ENCODE measurements around the gene ANO7.

The ANO7 gene

DNA sequence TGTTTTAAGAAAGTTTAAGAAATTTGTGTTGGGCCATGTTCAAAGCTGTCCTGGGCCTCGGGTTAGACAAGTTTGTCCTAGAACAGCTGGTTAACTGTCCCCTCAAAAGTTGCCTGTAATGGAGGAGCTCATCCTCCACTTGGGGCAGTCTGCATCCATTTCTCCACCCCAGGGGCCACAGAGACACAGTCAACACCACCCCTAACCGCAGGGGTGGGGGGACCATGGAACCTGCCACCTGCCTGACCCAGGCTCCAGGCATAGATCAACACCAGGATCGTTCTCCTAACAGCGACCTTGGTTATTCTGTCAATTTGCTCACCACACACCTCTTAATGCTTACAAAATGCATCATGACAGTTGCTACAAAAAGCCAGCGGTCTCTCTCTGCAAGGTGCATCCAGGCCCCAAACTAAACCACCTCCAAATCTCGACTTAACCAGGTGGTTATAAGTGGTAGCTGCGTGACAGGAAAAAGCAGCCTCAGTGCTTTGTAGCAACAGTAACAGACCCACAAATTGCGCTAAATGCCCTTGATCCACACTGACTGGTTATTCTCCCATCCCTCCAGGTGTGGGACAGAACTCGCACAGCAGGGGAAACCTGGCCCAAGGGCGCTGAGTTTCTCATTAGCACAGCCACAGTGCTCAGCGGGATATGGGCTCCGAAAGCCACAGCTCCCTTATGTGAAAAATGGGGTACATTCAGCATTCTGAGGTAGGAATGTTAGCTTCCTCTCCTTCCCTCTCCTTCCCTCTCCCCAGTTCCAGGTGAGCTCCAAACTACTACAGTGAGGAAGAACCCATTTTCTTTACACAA is 79.0 kb downstream of the ANO7 start:
- TF ChIP-seq, protein P1, sequence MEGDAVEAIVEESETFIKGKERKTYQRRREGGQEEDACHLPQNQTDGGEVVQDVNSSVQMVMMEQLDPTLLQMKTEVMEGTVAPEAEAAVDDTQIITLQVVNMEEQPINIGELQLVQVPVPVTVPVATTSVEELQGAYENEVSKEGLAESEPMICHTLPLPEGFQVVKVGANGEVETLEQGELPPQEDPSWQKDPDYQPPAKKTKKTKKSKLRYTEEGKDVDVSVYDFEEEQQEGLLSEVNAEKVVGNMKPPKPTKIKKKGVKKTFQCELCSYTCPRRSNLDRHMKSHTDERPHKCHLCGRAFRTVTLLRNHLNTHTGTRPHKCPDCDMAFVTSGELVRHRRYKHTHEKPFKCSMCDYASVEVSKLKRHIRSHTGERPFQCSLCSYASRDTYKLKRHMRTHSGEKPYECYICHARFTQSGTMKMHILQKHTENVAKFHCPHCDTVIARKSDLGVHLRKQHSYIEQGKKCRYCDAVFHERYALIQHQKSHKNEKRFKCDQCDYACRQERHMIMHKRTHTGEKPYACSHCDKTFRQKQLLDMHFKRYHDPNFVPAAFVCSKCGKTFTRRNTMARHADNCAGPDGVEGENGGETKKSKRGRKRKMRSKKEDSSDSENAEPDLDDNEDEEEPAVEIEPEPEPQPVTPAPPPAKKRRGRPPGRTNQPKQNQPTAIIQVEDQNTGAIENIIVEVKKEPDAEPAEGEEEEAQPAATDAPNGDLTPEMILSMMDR (IDR thresholded peaks at IDR 0.05; ENCODE audit: extremely low read depth, insufficient read depth, missing control alignments) = no peak
- in situ Hi-C loops (cut with MboI; ENCODE audit: low pct_unique_long_range_greater_than_20kb, low sequenced_read_pairs, unreplicated experiment) = no loop called here
- DNase-seq (ENCODE audit: low spot score) = no peak

DNA sequence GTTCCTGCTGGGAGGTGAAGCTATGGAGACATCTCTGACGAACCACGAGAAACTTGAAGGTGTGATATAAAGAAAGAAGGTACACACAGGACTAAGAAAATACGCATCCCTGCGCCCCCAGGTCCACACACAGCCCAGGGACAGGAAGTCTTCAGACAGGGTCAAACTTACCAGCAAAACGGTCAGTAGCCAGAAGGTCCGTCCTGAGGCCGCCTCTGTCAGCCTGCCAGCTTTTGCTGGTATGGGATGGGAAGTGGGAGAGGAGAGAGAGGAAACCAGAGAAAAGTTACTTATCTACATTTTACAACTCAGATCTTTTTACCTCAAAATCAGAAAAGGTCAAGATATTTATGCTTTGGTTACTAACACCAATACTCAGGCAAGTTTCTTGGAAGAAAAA is 79.8 kb downstream of the ANO7 start:
- TF ChIP-seq, protein P1 (IDR thresholded peaks at IDR 0.05; ENCODE audit: extremely low read depth, insufficient read depth, missing control alignments) = no peak
- in situ Hi-C loops (cut with MboI; ENCODE audit: low pct_unique_long_range_greater_than_20kb, low sequenced_read_pairs, unreplicated experiment) = no loop called here

DNA sequence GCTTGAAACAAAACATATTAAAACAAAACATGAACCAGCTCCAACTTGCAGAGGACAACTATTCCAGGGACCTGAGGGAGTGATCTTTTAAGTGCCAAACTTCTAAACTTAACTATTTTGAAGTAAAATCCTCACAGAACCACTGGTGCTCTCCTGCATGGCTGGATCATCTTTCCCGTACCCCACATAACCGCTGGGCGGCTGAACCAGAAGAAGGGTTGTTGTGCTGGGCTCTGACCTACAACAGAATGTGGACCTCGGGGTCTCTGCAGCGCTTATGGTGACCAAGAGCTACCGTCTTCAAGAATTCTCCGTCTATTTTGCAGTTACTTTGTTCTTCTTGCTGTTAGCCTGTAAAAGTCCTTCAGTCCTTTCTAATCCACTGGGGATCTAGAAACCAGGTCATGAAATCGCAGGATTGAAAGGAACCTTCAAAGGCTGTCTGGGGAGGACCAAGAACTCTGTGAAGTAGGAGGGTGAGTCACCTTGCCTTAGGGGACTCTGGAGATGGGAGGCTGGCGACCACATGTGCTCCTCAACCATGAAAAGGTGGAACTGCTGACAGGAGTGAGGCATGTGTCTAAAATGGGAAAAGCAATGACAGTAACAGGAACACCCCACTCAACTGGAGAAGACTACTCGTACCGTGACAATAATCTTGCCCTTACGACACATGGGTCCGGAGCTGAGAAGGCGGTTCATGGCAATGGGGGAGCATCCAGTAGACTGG is 80.4 kb downstream of the ANO7 start:
- TF ChIP-seq, protein P1 (IDR thresholded peaks at IDR 0.05; ENCODE audit: extremely low read depth, insufficient read depth, missing control alignments) = no peak
- DNase-seq (ENCODE audit: low spot score) = no peak
- in situ Hi-C loops (cut with MboI; ENCODE audit: low pct_unique_long_range_greater_than_20kb, low sequenced_read_pairs, unreplicated experiment) = no loop called here

More for the DNA sequence above, 79.8 kb downstream of the ANO7 start:
- no peak for DNase-seq (ENCODE audit: low spot score)

DNA sequence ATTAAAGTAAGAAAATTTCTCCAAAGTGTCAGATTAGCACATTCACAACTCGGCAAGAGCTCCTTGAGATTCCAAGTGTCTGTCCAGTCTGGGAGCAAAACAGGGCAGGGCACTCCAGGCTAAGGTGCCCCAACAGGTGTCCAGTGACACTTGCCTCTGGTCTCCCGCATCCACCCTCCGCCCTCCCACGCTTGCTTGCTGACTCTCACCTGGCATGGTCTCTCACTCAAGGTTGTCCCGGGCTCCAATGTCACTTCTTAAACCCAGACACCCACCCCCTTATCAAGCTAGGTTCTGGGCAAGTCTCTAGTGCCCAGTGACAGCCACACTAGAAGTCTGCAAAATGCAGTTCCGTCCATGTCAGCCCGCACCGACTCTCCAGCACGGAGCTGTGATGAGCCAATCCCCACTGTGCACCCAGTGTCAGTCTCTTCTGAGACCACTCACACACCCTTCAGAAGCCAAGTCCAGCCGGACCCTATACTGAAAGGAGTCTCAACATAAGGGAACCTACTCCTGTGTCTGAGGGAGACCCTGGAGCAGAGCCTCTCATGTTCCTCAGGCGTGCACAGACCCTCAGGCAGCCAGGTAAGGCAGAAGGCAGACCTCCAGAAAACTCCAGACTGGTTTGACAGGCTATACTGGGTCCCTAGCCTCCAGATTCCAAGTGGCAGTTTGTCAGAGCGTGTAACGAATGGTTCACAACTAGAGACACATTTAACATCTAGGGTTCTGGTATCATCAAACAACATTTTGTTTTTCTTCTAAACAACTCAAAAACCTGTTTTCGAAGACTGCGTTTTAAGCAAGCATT is 81.4 kb downstream of the ANO7 start:
- in situ Hi-C loops (cut with MboI; ENCODE audit: low pct_unique_long_range_greater_than_20kb, low sequenced_read_pairs, unreplicated experiment) = no loop called here
- TF ChIP-seq, protein P1 (IDR thresholded peaks at IDR 0.05; ENCODE audit: extremely low read depth, insufficient read depth, missing control alignments) = no peak

DNA sequence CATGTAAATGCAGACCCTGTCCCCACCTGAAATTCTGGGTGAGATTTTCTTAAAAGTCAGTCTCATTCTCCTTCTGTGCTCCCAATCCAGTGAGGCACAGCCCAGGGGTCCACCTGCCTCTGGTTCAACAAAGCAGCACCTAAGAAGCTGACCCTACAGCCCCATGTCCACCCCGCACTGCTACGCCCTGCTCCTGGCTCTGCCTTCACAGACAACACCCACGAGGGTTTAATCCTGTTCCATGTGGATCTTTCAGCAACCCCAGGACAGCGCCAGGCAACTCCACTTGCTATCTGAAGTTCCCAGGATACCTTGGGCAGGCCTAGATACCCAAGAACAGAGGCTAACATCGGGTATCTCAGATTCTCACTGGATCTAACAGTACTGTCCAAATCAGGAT is 82.1 kb downstream of the ANO7 start:
- TF ChIP-seq, protein P1 (IDR thresholded peaks at IDR 0.05; ENCODE audit: extremely low read depth, insufficient read depth, missing control alignments) = no peak
- in situ Hi-C loops (cut with MboI; ENCODE audit: low pct_unique_long_range_greater_than_20kb, low sequenced_read_pairs, unreplicated experiment) = no loop called here
- DNase-seq (ENCODE audit: low spot score) = no peak

More for the DNA sequence above, 81.4 kb downstream of the ANO7 start:
- no peak for DNase-seq (ENCODE audit: low spot score)

DNA sequence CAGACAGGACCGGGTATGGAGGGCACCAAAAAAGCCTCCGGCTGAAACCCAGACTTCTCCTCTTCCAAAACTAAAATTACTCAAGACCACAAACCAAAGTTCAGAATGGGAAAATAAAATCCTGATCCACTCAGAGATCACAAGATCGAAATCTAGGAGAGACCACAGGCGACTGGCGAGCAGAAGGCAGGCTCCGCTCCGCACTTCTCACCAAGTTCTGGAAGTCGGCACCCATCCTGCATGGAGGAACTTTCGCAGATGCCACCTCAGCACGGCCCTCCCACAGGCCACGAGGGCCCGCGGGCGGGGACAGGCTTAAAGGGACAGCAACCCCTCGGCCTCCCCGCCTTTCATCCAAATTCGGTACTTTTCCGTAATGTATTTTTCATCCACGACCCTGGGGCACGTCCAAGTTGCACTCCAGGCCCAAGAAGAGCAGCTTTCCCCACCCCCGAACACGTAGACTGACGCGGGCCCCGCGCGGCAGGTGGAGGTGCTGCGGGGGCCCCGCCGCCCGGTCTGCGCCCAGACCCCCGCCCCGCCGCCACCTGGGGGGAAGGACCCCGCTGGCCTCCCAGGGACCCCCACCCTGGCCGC is 83.3 kb downstream of the ANO7 start:
- in situ Hi-C loops (cut with MboI; ENCODE audit: low pct_unique_long_range_greater_than_20kb, low sequenced_read_pairs, unreplicated experiment) = no loop called here
- TF ChIP-seq, protein P1 (IDR thresholded peaks at IDR 0.05; ENCODE audit: extremely low read depth, insufficient read depth, missing control alignments) = no peak
- peak; percentile 74 for DNase-seq (ENCODE audit: low spot score)

Data from GM13977 (cell line).